Left renal cortex interstitium (tissue), 4 donors: ENCODE data around the gene SV2B. TPM values are rescaled to one million over a fixed set of nuclear protein-coding genes. Genes with fewer than 3 reads are reported as not detected.
A peak's percentile ranks its signal among the peaks of the same experiment; 100 is the strongest.

Experiments used
- DNase-seq, 4 donors: peaks; one replicate each; pipeline ENCODE4 v3.0.0-alpha.2; 2013; ENCODE audit warnings: low read depth in 4 of 4, low spot score in 2 of 4, missing footprints in 1 of 4
- polyA plus RNA-seq, 4 donors: library from polyadenylated mRNA; unstranded; fragments of 120-200 nt; gene quantifications; one replicate each; pipeline ENCODE4 v1.2.1, GENCODE V29; 2013; ENCODE audit not compliant: insufficient read length in 4 of 4

The SV2B gene
- polyA plus RNA-seq, 4 donors, result 0.69 to 0.99 (median 0.78) TPM

DNA sequence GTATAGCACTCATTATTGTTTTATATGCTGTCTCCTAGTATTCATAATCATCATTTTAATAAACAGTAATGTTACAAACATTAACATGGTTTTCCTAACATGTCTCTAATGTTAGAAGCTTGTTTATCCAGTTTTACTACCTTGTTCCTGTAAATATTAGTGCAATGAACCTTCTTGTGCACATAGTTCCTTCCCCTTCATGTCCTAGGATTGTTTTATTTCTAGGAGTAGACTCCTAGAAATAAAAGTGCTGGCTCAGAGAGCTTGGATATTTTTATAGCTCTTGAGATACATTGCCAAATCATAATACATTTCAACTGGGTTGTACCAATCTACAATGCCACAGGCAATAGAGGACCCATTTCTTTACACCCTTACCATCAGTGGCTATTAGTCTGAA, 161.3 kb downstream of the SV2B start:
- no peak for DNase-seq

DNA sequence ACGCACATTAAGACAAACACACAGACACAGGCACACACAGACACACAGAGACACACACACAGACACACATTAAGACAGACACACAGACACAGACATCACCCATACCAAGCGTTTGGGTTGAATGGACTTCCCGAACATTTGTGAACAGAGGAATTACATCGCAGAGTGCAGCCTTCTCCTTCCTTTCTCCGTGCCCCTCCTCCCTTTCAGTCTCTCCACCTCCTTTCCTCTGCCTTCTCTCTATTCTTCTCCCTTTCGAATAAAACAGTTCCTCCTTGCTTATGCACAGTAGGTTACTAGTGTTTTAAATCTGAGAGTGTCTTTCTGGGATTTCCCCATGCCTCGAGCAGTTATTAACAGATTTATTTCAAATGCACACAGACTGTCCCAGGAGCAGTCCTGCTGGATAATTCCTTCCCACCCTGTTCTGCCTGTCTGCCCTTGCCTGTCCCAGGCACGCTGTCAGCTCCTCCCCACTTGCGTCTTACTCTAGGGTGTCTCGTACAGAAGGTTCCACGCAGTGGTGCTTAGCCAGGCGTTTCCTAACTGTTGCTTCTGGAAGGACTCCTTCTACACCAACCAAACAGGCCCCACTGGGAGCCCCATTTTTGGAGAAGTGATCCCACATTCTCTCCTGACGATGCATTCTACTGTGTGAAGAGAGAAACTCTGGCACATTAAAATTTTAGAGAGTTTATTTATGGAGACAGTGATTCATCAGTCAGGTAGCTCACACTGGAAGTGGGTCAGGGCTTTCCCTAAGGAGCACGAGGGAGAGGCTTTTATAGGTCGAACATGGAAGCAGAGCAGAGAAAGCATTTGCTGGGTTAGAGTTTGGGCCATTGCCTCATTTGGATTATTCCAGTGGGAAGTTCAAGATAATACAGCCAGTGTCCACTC, 163.8 kb downstream of the SV2B start:
- DNase-seq, result no peak

DNA sequence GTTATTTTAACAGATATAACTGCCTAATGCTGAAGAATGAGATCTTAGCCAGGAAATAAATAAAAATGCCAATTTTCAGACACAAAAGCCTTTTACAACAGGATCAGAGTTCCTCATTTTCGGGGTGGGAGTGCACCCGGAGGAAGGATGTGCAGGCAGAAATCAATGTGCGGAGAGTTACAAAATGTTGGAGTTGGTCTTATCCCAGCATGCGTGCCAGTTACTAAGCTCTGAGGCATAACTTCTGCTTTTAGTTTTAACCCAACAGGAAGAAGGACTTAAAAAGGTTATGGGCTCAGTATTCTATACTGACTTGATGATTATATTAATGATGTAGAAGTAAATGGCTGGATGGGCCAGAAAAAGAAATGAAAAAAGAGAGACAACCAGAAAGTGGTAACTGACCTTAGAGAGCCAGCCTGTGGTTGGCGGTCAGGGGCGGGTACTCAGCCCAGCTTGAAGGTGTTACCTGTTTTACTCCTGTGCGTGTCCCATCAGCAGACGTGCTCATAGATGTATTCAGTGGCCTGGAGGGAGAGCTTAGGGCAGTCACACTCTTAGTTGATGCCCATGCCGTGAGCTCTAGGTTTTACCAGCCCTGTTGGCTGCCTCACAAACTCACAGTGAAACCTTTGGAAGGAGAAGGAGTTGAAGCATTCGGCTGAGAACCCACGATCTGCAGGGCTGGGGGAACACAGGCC, 164.7 kb downstream of the SV2B start:
- no peak for DNase-seq

GRCh38 chr15:91265416-91265940, 165.4 kb downstream of the SV2B start:
- DNase-seq, result no peak

DNA sequence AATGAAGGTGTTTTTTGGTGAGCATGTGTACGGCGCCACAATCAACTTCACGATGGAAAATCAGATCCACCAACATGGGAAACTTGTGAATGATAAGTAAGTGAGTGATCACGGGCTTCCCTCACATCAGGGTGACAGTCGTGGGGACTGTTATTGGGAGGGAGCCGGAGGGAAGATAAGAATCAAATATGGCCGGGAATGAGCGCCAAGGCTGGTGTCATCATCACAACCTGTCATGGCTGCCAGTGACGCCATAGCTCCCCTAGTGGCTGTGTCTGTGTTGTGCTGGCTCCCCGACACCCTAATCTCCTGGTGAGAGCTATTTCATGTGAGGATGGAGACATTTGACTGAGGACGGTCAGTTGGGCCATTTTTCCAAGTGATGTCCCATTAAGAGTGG, 168.5 kb downstream of the SV2B start:
- no peak for DNase-seq

DNA sequence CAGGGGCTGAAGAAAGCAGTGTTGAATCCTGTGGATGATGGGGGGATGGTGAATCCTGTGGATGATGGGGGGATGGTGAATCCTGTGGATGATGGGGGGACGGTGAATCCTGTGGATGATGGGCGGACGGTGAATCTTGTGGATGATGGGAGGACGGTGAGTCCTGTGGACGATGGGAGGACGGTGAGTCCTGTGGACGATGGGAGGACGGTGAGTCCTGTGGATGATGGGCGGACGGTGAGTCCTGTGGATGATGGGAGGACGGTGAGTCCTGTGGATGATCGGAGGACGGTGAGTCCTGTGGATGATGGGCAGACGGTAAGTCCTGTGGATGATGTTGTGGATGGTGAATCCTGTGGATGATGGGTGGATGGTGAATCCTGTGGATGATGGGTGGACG, 170.7 kb downstream of the SV2B start:
- no peak for DNase-seq

DNA sequence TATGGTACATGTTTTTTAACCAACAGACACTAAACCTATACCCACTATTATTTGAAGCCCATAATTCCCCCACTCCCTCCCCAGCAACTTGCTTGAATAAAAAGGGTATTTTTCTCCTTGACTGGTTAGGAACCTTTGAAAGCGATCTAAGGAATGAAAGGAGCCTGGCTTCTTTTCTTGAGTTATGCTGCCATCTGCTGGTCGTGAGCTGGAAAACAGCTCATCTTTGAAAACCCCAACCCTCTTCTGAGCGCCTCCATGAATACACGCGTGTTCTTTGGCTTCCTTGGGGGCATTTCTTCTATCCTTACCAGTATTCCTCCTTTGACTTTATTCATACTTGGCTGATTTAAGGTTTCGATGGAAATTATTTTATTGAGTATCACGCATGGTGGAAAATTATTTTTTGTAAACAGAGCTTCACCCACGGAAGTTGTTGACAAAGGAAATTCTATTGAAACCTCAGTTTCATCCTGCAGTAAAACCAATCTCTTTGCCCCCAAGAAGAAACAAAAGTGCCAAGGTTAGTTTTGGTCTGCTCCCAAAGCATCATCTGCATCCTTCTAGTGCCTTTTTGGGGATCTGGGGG, 171.6 kb downstream of the SV2B start:
- peak; percentile 41 to 73 (median 46) for DNase-seq

DNA sequence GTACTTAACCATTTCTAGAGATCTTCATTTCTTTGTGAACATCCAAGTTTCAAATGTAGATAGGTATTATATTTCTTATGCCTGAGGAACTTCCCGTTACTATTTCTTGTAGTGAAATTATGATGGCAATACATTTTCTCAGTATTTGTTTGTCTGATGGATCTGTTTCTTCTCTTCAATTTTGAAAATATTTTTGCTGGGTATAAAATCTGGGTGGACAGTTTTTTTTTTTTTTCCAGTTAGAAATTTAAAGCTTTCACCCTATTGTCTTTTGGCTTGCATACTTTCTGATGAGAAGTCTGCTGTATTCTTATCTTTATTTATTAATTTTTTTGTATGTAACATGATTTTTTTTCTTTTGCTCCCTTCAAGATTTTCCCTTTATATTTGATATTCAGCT, 175.8 kb downstream of the SV2B start:
- DNase-seq, result no peak

DNA sequence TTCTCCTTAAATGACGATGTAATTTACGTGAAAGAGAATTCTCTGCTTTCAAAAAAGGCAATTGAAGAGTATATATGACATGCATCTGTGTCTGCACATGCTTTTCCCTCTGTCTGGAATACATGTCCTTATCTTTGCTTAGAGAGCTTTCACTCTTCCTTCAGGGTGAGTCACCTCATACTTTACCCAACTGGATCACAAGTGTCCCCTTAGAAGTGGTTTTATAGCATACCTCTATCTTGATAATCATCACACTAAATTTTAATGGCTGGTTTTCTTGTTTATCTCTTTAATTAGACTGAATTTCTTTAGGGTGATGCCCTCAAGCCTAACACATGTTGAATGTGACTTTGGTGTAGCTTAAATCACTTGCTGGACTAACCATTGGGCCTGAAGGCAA, 178.9 kb downstream of the SV2B start:
- DNase-seq, result no peak

- DNase-seq, result no peak
These were observed 179.4 kb downstream of the SV2B start for GRCh38 chr15:91279486-91279885.

GRCh38 chr15:91281947-91282346, 181.9 kb downstream of the SV2B start:
- no peak for DNase-seq

DNA sequence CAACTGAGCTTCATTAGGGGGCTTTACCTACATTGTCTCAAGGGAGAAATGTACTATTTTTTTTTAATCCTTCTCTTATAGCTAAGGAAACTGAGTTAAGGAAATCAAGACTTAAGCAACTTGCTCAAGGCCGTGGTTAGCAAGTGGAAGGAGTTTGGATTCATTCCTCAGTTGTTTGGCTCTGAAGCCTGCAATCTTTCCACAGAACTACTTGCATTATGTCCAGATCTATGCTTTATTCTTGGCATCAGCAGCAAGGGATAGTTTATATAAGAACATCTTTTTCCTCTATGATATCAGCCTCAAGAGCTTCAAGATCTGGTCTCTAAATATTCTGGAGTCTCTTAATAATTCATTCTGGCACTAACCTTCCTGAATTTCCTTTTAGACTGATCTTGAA, 182.4 kb downstream of the SV2B start:
- no peak for DNase-seq

GRCh38 chr15:91283155-91283554, 183.1 kb downstream of the SV2B start:
- DNase-seq, result no peak

DNA sequence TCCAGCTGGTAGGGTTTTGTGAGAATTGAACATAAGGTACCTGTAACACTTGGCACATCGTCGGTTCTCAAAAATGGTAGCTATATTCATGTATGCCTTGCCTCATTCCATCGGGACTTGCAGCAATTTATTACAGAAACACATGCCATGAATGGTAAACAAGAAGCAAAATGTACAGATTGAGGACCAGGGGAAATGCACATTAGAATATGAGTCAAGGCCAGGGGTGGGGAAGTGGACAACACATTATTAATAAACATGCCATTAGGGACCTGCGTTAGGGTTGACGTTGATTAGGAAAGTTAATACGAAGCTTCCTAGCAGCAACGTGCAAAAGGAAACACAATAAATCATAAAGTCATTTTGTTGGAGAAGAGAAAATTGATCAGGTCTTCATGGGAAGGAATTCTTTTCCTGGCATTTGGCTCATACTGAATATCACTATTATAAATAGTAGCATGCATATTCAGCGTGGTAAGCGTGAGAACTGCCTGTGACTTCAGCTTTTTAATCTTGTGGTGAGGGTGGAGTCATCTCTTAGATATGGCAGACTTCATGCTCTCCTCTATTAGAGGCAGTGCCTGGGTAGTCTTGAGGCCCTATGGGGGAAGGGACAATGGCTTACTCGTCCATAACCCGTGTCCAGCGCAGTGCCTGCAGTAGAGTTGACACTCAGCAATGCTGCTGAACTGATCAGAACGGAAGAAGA, 184.9 kb downstream of the SV2B start:
- DNase-seq, result no peak

- no peak for DNase-seq
These were observed 189.3 kb downstream of the SV2B start for GRCh38 chr15:91289324-91289723.

DNA sequence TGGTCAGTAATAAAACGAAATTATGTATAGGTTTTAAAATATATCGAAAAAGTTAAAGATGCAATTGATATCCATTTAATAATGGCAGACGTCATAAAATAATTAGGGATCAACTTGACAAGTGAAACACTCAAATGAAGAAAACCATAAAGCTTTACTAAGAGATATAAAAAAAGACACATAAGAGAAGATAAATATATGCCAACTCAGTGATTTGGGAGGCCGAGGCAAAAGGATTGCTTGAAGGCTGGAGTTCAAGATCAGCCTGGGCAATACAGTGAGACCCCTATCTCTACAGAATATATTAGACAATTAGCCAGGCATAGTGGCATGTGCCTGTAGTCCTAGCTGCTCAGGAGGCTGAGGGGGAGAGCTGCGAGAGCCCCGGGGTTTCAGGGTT, 190.5 kb downstream of the SV2B start:
- DNase-seq, result no peak

GRCh38 chr15:91291673-91292072, 191.6 kb downstream of the SV2B start:
- no peak for DNase-seq

DNA sequence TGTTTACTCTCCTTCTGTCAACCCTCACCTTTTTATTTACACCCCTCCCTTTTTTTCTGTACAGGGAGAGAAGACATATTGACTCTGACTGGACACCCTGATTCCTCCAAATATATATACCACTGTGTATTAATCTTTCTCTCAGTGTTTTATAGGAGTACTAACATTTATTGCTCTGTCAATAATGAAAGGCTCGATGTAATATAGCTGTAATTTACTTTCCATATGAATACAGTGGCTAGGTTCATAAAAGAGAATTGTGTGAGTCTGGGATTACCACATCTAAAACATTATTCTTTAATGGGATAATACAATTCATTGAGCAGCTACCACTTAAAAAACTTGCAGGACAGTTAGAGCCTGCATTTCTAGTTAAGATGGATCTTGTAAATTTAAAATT, 194.3 kb downstream of the SV2B start:
- no peak for DNase-seq

DNA sequence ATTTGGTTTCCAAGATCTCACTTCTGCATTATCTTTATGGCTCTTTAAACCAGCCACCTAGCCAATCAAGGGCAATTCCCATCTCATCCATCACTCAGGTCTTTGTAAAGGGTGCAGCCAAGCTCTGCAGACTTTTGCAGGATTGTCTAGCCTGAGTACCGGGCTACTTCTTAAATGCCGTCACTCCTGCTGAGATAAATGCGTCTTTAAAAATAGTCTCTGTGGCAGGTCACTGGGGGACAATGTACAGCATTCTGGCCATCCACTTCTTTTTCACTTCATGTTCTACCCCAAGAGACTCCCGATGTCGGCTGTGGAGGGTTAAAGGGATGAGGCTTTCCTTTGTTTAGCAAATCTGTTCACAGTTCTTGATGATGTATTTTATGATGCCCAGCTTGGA, 194.7 kb downstream of the SV2B start:
- no peak for DNase-seq

- no peak for DNase-seq
These were observed 198.0 kb downstream of the SV2B start for GRCh38 chr15:91298101-91298500.
